PC-3 (cell line): Measurements from ENCODE around the gene COPS3. TPM values are rescaled to one million over a fixed set of nuclear protein-coding genes. Genes with fewer than 3 reads are reported as not detected.

ENCODE experiments used
- ATAC-seq: fragments of 200-7000 bp; cut with Tn5 transposase; 2 replicates; pipeline ENCODE4 v1.9.1; 2020; ENCODE audit warnings: mild to moderate bottlenecking, moderate library complexity
- BruUV-seq: library from RNA; stranded (reverse); fragments of 400-500 nt; replicated peaks from 2 replicates; lab custom pipeline; 2021; lab: Mats Ljungman, UMichigan
- CTCF ChIA-PET: fragments of 300-600 bp; sonication (Branson Sonifier 250); formaldehyde crosslinking; loops from one replicate; lab custom pipeline; 2022; ENCODE audit warnings: antibody characterized with exemption; lab: Charles Lee
- POLR2A ChIA-PET: fragments of 300-600 bp; sonication (Branson Sonifier 250); formaldehyde crosslinking; loops from one replicate; lab custom pipeline; 2022; ENCODE audit warnings: antibody characterized with exemption; ENCODE audit not compliant: unreplicated experiment; lab: Charles Lee
- DNase-seq: peaks from one replicate; pipeline ENCODE4 v3.0.0-alpha.2; 2015
- H2AFZ ChIP-seq: fragments of 300-600 bp; sonication (generic); 2 replicates; pipeline ENCODE4 v1.6.0; 2016; ENCODE audit warnings: antibody characterized with exemption, low read length
- H3F3A ChIP-seq: fragments of 300-600 bp; sonication (generic); one replicate; pipeline ENCODE4 v1.6.0; 2017; ENCODE audit warnings: antibody characterized with exemption, low read length, control low read depth, mild to moderate bottlenecking; ENCODE audit not compliant: unreplicated experiment
- H3K27ac ChIP-seq: fragments of 300-600 bp; sonication (generic); 2 replicates; pipeline ENCODE4 v1.5.1; 2016; ENCODE audit warnings: mild to moderate bottlenecking, low read length
- H3K27me3 ChIP-seq: fragments of 300-600 bp; sonication (generic); 2 replicates; pipeline ENCODE4 v1.6.1; 2016; ENCODE audit warnings: low read length, mixed read lengths
- H3K36me3 ChIP-seq: fragments of 300-600 bp; sonication (generic); 2 replicates; pipeline ENCODE4 v1.6.1; 2016; ENCODE audit warnings: low read depth, mixed run types, low read length, mixed read lengths
- H3K4me1 ChIP-seq: fragments of 300-600 bp; sonication (generic); 2 replicates; pipeline ENCODE4 v1.5.1; 2016; ENCODE audit warnings: low read length; ENCODE audit not compliant: insufficient read depth
- H3K4me2 ChIP-seq: fragments of 300-600 bp; sonication (generic); 2 replicates; pipeline ENCODE4 v1.6.0; 2016; ENCODE audit warnings: low read length
- H3K4me3 ChIP-seq: fragments of 300-600 bp; sonication (generic); 2 replicates; pipeline ENCODE4 v1.5.1; 2016; ENCODE audit warnings: mild to moderate bottlenecking, low read length, mixed read lengths
- H3K79me2 ChIP-seq: fragments of 300-600 bp; sonication (generic); 2 replicates; pipeline ENCODE4 v1.6.1; 2017; ENCODE audit warnings: low read length, mixed read lengths
- H3K9ac ChIP-seq: fragments of 300-600 bp; sonication (generic); 2 replicates; pipeline ENCODE4 v1.6.0; 2016; ENCODE audit warnings: mild to moderate bottlenecking, low read length
- H3K9me2 ChIP-seq: fragments of 300-600 bp; sonication (generic); replicated peaks from 2 replicates; pipeline ENCODE4 v1.6.1; 2016; ENCODE audit warnings: mixed run types, low read length, mixed read lengths
- H3K9me3 ChIP-seq: fragments of 300-600 bp; sonication (generic); 2 replicates; pipeline ENCODE4 v1.6.1; 2016; ENCODE audit warnings: low read length, mixed read lengths
- H4K20me1 ChIP-seq: fragments of 300-600 bp; sonication (generic); 2 replicates; pipeline ENCODE4 v1.6.1; 2016; ENCODE audit warnings: low read length, mixed read lengths
- CTCF ChIP-seq: fragments of 300-600 bp; sonication (generic); conservative IDR thresholded peaks from 2 replicates; pipeline ENCODE4 v1.5.1; 2017; ENCODE audit warnings: antibody characterized with exemption, low read depth, mild to moderate bottlenecking, low read length
- EZH2 ChIP-seq: fragments of 300-600 bp; sonication (generic); IDR thresholded peaks from one replicate; pipeline ENCODE4 v1.6.1; 2017; ENCODE audit warnings: antibody characterized with exemption, mild to moderate bottlenecking, low read length; ENCODE audit not compliant: unreplicated experiment
- EZH2phosphoT487 ChIP-seq: fragments of 300-600 bp; sonication (generic); IDR thresholded peaks from 2 replicates; pipeline ENCODE4 v1.6.1; 2018; ENCODE audit warnings: mild to moderate bottlenecking, antibody characterized with exemption, low read length, borderline replicate concordance
- intact Hi-C: fragments of 100-400 bp; cut with micrococcal nuclease; formaldehyde crosslinking; loops from 2 replicates; pipeline ENCODE4 v1.9.0; 2023
- total RNA-seq: library from RNA; depleted of rRNA; stranded (reverse); fragments of >200 nt; gene quantifications from 2 replicates; pipeline ENCODE4 v1.2.3, GENCODE V29; 2014; rRNA removed

Gene COPS3
- total RNA-seq, 1 experiment from 2014 or later: 205 TPM

DNA sequence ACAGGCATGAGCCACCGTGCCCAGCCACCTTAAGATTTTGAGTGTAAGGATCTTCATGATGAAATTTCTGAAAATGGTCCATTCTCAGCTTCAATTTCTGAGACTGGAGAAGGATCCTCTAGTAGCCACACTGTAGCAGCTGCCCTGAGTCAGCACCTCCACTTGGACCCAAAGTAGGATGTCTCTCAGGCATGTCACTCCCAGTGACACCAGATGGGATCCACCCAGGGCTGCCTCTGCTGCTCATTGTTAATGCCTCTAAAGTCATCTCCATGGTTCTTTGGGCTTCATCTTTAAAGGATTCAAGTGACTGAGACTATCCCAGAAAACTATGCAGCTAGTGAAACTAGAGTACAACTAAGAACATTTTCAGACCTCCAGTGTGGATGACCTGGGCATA, 82.8 kb downstream of the COPS3 start:
- H3K4me2 ChIP-seq: no peak overlapping the region
- H3K27ac ChIP-seq: no peak overlapping the region
- no peaks in the 10 kb centered on the region for H4K20me1 ChIP-seq
- ATAC-seq (no peak), DNase-seq (no peak)
- no peaks in the 10 kb centered on the region for H3K9me2 ChIP-seq
- H2AFZ ChIP-seq: no peak overlapping the region
- H3K9ac ChIP-seq: no peak overlapping the region
- H3K4me3 ChIP-seq: no peak overlapping the region
- H3F3A ChIP-seq: no peaks in the 10 kb centered on the region
- TF ChIP-seq CTCF (no peak), EZH2phosphoT487 (no peak), EZH2 (no peak)
- intact Hi-C loops: no loop called here
- H3K79me2 ChIP-seq: peaks cover 13% of the 10 kb centered on the region
- H3K9me3 ChIP-seq: no peaks in the 10 kb centered on the region
- ChIA-PET CTCF (no interaction called here), POLR2A (no interaction called here)
- no peaks in the 10 kb centered on the region for H3K27me3 ChIP-seq
- no peaks in the 10 kb centered on the region; the same call in 1 of the 2 replicates for H3K4me1 ChIP-seq
- no TSS peak for BruUV-seq
- H3K36me3 ChIP-seq: peaks cover 8% of the 10 kb centered on the region; the same call in 1 of the 2 replicates

GRCh38 chr17:17196776-17197175, 84.3 kb downstream of the COPS3 start:
- no peak overlapping the region for H3K9ac ChIP-seq
- no TSS peak for BruUV-seq

More at GRCh38 chr17:17196776-17197175, 84.3 kb downstream of the COPS3 start:
- peaks cover 4% of the 10 kb centered on the region; the same call in 1 of the 2 replicates for H3K36me3 ChIP-seq
- H4K20me1 ChIP-seq: no peaks in the 10 kb centered on the region
- no peaks in the 10 kb centered on the region for H3K79me2 ChIP-seq
- no peaks in the 10 kb centered on the region for H3K9me2 ChIP-seq
- POLR2A ChIA-PET: no interaction called here
- intact Hi-C loops: no loop called here
- no peak overlapping the region for H3K27ac ChIP-seq
- no peak overlapping the region for H3K4me3 ChIP-seq
- ATAC-seq (no peak), DNase-seq (peak; percentile 55)
- H3K4me1 ChIP-seq: no peaks in the 10 kb centered on the region
- no peak for TF ChIP-seq EZH2phosphoT487
- no peak for TF ChIP-seq EZH2
- TF ChIP-seq CTCF: no peak
- CTCF ChIA-PET: no interaction called here
- H3K9me3 ChIP-seq: no peaks in the 10 kb centered on the region
- no peak overlapping the region for H3K4me2 ChIP-seq
- no peaks in the 10 kb centered on the region for H3F3A ChIP-seq
- H2AFZ ChIP-seq: no peak overlapping the region
- no peaks in the 10 kb centered on the region for H3K27me3 ChIP-seq

Other genes with a start within 250 kb of the COPS3 start
- 1,274 and 1,459 TPM in 2 replicates for gene MPRIP, start 238.8 kb downstream of the COPS3 start, total RNA-seq
- 11.6 and 18.0 TPM in 2 replicates for gene PLD6, start 74.9 kb downstream of the COPS3 start, total RNA-seq
- 30.6 and 30.8 TPM in 2 replicates for gene FLCN, start 44.1 kb downstream of the COPS3 start, total RNA-seq
- gene NT5M, start 22.1 kb upstream of the COPS3 start, total RNA-seq: 8.6 TPM in 2 replicates
- 21.9 and 28.3 TPM in 2 replicates for gene MED9, start 195.8 kb upstream of the COPS3 start, total RNA-seq
- 59.0 and 82.6 TPM in 2 replicates for gene RASD1, start 215.1 kb upstream of the COPS3 start, total RNA-seq